ENCODE data around the gene RYR2. TPM values are rescaled to one million over a fixed set of nuclear protein-coding genes. Genes with fewer than 3 reads are reported as not detected.

The RYR2 gene
- total and polyA plus RNA-seq, 9 of the 15 experiments (the other 6 are each of a cell fraction or from before 2014, with no cell fraction given): 0.03 to 0.42 (median 0.14) TPM

- no peak for TF ChIP-seq CBX8 (IDR thresholded peaks at IDR 0.05; ENCODE audit: borderline replicate concordance, extremely low read depth, low read depth, low read length, poor library complexity, severe bottlenecking)
- TF ChIP-seq RFX5 (IDR thresholded peaks at IDR 0.05; ENCODE audit: low read depth, low read length): no peak
- no peak for TF ChIP-seq MTA2 (IDR thresholded peaks at IDR 0.05; ENCODE audit: low read depth)
- TF ChIP-seq ZNF436 (CRISPR knock-in tag; IDR thresholded peaks at IDR 0.05): no peak
- no peak for TF ChIP-seq HOXB6 (CRISPR knock-in tag; IDR thresholded peaks at IDR 0.05; ENCODE audit: borderline replicate concordance)
- no peak for TF ChIP-seq TEAD2 (tag; IDR thresholded peaks at IDR 0.05)
- TF ChIP-seq, protein P1, sequence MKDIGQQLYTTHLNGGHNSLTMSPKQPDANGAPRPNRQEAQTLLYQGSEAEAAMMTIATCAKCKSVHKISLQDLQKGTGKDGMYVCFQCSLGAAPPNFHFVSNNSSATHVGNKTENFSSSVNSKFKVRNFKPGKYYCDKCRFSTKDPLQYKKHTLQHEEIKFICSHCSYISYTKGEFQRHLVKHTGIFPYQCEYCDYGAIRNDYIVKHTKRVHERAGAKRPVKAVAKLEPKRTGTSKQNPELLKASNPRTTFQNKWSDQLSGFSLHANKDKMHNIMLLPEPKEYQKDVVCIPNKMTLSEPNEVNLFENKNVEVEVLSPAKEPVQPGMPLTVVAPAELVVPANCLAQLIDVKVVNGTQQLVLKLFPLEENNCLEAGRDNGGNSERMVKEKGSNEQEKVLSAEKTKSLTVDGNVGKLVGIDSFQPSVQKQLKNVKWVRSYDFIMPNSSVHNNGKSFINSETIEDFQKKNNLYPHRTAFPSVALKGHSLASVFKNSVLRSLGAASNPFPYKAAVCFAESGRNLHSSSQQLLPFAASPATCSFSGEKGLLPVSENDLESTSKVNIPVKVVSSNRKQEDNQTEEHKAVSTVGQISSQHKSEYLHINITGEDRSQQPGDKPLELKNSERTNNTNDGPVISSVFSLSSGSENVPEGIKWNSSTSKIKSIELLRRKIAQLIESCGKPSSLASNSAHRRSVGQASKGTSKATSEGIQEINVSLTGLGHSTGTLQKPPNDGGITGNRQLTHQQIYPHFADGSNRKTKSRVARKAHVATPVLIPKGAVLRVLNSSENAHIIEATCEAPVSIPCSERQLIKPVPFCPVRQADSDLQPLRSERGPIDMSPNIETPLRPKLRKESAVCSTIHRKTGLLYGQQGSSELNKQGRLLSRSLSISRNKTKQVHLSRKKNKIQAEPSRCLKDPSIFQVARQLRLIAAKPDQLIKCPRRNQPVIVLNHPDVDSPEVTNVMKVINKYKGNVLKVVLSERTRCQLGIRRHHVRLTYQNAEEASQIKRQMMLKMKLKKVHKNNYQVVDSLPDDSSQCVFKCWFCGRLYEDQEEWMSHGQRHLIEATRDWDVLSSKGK (CRISPR knock-in tag; IDR thresholded peaks at IDR 0.05): no peak
- no peak for TF ChIP-seq ZC3H8 (IDR thresholded peaks at IDR 0.05)
- peak; percentile 79 for TF ChIP-seq MAX (CRISPR knock-in tag; IDR thresholded peaks at IDR 0.05)
- no peak for TF ChIP-seq ZNF134 (CRISPR knock-in tag; conservative IDR thresholded peaks at IDR 0.05)
- 0 out of 2 replicates have a peak, but pooled peaks have one; percentile 24 for TF ChIP-seq RB1 (IDR thresholded peaks at IDR 0.05; ENCODE audit: low read depth)
- TF ChIP-seq, protein P2, sequence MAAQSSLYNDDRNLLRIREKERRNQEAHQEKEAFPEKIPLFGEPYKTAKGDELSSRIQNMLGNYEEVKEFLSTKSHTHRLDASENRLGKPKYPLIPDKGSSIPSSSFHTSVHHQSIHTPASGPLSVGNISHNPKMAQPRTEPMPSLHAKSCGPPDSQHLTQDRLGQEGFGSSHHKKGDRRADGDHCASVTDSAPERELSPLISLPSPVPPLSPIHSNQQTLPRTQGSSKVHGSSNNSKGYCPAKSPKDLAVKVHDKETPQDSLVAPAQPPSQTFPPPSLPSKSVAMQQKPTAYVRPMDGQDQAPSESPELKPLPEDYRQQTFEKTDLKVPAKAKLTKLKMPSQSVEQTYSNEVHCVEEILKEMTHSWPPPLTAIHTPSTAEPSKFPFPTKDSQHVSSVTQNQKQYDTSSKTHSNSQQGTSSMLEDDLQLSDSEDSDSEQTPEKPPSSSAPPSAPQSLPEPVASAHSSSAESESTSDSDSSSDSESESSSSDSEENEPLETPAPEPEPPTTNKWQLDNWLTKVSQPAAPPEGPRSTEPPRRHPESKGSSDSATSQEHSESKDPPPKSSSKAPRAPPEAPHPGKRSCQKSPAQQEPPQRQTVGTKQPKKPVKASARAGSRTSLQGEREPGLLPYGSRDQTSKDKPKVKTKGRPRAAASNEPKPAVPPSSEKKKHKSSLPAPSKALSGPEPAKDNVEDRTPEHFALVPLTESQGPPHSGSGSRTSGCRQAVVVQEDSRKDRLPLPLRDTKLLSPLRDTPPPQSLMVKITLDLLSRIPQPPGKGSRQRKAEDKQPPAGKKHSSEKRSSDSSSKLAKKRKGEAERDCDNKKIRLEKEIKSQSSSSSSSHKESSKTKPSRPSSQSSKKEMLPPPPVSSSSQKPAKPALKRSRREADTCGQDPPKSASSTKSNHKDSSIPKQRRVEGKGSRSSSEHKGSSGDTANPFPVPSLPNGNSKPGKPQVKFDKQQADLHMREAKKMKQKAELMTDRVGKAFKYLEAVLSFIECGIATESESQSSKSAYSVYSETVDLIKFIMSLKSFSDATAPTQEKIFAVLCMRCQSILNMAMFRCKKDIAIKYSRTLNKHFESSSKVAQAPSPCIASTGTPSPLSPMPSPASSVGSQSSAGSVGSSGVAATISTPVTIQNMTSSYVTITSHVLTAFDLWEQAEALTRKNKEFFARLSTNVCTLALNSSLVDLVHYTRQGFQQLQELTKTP (IDR thresholded peaks at IDR 0.05; ENCODE audit: low read depth in 1 of 2, partially characterized antibody in 2 of 2): no peak
- no peak for TF ChIP-seq ZKSCAN8 (CRISPR knock-in tag; IDR thresholded peaks at IDR 0.05)
- no peak for TF ChIP-seq NR3C1 (CRISPR knock-in tag; IDR thresholded peaks at IDR 0.05)
- TF ChIP-seq CBFA2T3 (IDR thresholded peaks at IDR 0.05): no peak
- TF ChIP-seq XRCC4 (IDR thresholded peaks at IDR 0.05; ENCODE audit: extremely low read depth, insufficient read depth, insufficient read length): no peak
- TF ChIP-seq, protein P3, sequence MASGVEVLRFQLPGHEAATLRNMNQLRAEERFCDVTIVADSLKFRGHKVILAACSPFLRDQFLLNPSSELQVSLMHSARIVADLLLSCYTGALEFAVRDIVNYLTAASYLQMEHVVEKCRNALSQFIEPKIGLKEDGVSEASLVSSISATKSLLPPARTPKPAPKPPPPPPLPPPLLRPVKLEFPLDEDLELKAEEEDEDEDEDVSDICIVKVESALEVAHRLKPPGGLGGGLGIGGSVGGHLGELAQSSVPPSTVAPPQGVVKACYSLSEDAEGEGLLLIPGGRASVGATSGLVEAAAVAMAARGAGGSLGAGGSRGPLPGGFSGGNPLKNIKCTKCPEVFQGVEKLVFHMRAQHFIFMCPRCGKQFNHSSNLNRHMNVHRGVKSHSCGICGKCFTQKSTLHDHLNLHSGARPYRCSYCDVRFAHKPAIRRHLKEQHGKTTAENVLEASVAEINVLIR (CRISPR knock-in tag; IDR thresholded peaks at IDR 0.05): no peak
- TF ChIP-seq USF1 (CRISPR knock-in tag; IDR thresholded peaks at IDR 0.05): peak; percentile 60
Measured at GRCh38 chr1:237864338-237865244, 822.6 kb downstream of the RYR2 start (continued).
